GM04503 (cell line): ENCODE data around the gene CLASP1.
"Not testable (repeated sequence)": the region's sequence is repeated elsewhere in the genome, so short reads cannot be mapped to it uniquely, and the experiment has no call there.

ENCODE experiments used
- DNase-seq: peaks from one replicate; pipeline ENCODE4 v3.0.0-alpha.2; 2012; ENCODE audit warnings: low read depth

CLASP1 gene

DNA sequence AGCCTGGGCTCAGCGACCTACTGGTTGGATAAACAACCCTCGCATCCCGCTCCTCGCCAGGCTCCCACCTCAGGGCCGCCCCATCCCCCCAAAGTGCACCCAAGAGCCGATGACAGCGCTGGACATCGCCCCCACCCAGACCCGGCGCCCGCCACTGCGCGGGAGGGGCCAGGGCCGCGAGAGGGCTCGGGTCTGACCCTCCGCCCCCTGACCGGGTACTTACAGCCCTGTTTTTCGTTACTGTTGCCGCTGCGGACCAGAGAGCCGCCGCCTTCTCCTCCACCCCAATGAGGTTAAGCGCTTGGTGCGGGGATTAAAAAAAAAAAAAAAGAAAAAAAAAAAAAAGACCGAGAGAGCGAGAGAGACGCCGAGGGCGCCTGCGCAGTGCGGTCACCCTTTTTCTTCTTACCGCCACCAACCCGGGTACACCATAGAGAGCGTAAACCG is at the start of gene CLASP1:
Gene CLASP1 (minus strand): TSS at position 314 of the 447 bp plus-strand sequence. CDS start 43,567 bp downstream, outside the sequence.
- no peak for DNase-seq

DNA sequence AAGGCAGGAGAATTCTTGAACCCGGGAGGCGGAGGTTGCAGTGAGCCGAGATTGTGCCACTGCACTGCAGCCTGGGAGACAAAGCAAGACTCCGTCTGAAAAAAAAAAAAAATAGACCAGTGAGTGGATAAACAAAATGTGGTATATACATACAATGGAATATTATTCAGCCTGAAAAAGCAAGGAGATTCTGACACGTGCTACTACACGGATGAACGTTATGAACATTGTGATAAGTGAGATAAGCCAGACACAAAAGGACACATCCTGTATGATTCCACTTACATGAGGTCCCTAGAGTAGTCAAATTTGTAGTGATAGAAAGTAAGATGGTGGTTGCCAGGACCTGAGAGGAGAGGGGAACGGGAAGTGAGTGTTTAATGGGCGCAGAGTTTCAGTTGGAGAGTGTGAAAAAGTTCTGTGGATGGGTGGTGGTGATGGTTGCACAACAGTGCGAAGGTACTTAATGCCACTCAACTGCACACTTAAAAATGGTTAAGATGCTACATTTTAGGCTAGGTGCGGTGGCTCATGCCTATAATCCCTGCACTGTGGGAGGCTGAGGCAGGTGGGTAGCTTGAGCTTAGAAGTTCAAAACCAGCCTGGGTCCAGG is 49.2 kb upstream of the CLASP1 start:
- no peak for DNase-seq

DNA sequence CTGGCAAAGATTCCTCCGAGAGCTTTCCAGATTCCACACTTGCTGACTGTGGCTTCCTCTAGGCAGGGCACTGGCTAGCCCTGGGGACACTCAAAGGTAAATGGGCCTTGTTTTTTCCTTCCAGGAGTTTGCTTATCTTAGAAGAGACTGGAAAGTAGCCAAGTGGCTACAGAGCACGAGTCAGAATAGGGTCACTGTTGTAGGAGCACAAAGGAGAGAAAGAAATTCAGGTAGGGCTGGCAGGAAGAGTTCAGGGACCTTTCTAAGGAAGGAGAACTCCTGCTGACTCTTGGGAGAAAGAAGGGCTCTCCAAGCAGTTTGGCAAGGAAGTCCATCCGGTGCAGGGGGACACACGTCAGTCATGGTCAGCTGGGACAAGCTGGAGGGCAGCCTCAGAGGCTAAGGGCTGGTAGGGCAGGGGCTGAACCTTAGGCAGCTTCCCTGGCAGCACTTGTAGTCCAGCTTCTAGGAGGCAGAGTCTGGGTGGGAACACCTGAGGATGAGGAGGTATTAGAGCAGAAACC is 47.9 kb upstream of the CLASP1 start:
- no peak for DNase-seq

DNA sequence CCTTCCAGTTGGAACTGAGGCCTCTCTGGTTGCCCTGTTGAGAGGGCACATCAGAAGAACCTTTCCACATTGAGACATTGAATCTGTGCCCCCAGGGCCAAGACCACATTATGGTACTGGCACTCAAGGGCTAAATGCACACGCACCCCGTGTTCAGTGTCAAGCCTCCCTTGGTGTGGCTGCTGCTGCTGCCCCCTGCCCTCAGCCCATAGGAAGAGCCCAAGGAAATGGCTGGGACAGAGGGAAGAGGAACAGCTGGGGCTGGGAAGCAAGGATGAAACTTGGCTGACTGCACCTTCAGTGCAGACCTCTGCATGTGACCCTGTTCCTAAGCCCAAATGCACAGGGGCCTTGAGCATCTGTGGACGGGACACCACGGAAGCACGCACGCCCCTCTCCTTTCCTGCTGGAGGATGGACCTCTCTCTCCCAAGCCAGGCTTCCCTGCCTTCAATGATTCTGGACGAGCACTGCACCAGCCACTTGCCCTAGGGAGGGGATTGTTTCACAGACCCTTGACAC is 47.2 kb upstream of the CLASP1 start:
- no peak for DNase-seq

DNA sequence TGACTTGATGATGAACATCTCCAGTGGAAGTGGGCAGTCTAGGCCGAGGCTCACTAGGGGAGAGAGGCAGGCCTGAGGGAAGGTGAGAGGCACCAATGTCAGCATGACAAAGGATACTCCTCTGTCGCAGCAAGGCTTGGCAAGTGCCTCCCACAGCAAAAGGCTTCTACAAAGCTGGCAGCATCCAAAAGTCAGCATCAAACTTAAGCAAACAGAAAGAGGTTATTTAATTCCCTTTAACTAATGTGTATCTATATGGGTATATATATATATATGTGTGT is 45.8 kb upstream of the CLASP1 start:
- no peak for DNase-seq

DNA sequence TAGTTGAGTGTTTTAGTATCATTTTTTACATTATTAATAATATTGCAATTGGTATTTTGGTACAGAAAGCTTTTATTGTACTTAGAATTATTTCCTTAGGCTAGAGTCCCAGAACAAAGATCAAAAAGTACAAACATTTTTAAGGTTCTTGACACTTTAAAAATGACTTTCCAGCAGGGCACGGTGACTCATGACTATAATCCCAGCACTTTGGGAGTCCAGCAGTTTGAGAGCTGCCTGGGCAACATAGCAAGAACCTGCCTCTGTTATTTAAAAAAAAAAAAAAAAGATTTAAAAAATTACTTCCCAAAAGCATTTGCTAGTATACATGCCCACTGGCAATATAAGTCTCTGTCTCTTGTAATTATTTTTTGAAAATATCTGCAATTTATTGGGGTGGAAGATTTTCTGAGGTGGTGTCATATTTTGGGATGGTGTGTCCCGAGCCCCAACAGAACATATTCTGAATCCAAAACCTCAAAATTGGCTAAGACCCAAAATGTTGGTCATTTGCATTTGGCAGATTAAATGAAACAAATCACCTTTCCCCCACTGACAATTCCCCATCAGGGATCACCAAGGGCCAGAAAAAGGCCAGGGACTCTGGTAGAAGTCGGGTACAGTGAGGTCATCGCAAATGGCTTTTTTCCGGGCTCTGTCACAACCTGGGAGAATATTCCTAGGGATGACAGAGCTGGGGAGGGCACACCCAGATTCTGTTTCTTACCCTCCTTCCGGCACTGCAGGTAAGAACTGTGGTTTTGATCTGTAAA is 45.3 kb upstream of the CLASP1 start:
- DNase-seq: no peak

DNA sequence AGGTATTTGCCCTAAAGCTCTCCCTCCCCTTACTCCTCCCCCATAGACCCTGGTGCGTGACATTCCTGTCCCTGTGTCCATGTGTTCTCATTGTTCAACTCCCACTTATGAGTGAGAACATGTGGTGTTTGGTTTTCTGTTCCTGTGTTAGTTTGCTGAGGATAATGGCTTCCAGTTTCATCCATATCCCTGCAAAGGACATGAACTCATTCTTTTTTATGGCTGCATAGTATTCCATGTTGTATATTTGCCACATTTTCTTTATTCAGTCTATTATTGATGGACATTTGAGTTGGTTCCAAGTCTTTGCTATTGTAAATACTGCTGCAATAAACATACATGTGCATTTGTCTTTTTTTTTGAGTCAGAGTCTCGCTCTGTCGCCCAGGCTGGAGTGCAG is 41.3 kb upstream of the CLASP1 start:
- DNase-seq: not testable (repeated sequence)

DNA sequence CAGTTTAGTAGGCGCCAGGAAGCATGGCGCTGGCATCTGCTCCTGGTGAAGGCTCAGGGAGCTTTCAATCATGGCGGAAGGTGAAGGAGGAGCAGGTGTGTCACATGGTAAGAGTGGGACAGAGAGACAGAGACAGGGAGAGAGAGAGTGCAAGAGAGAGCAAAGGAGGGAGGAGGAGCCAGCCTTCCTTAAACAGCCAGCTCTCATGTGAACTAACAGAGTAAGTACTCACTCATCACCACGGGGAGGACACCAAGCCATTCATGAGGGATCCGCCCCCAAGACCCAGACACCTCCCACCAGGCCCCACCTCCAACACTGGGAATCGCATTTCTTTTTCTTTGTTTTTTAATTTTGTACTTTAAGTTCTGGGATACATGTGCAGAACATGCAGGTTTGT is 40.8 kb upstream of the CLASP1 start:
- DNase-seq: no peak

DNA sequence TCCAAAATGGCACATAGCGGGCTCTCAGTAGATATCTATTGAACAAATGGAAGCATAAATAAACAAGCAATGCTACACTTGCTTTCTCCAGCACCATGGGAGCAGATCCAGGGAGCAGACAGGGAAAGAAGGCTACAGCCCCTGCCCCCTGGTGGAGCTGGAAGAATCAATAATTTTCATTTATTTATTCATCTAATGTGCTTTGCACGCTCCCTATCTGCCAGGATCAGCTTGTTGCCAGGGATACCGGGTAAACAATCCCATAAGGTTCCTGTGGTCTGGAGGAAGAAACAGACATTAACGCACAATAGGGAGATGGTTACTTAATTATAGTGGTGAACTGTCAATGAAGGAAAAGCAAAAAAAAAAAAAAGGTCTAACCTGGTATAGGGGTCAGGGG is 40.1 kb upstream of the CLASP1 start:
- DNase-seq: no peak

DNA sequence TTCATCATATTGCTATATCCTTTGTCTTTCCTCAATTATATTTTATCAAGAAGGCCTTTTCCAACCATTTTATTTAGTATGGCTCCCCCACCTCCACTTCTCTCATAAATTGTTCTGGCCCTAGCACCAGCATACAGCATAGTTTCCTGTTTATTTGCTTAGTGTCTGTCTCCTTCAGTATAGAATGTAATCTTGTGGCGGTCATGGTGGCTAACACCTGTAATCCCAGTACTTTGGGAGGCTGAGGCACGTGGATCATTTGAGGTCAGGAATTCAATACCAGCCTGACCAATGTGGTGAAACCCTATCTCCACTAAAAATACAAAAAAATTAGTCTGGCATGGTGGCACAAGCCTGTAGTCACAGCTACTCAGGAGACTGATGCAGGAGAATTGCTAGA is 39.6 kb upstream of the CLASP1 start:
- no peak for DNase-seq

GRCh38 chr2:121686902-121687301 is 37.6 kb upstream of the CLASP1 start:
- DNase-seq: no peak

- no peak for DNase-seq
Measured at GRCh38 chr2:121686218-121686617, 37.0 kb upstream of the CLASP1 start.

- no peak for DNase-seq
Measured at GRCh38 chr2:121682396-121683298, 33.4 kb upstream of the CLASP1 start.

GRCh38 chr2:121677855-121678254 is 28.6 kb upstream of the CLASP1 start:
- DNase-seq: no peak

- not testable (repeated sequence) for DNase-seq
Measured at GRCh38 chr2:121671621-121672020, 22.4 kb upstream of the CLASP1 start.

- no peak for DNase-seq
Measured at GRCh38 chr2:121670181-121670580, 20.9 kb upstream of the CLASP1 start.

- no peak for DNase-seq
Measured at GRCh38 chr2:121667618-121668017, 18.4 kb upstream of the CLASP1 start.

- no peak for DNase-seq
Measured at GRCh38 chr2:121666042-121666441, 16.8 kb upstream of the CLASP1 start.

GRCh38 chr2:121665504-121665903 is 16.2 kb upstream of the CLASP1 start:
- DNase-seq: no peak

DNA sequence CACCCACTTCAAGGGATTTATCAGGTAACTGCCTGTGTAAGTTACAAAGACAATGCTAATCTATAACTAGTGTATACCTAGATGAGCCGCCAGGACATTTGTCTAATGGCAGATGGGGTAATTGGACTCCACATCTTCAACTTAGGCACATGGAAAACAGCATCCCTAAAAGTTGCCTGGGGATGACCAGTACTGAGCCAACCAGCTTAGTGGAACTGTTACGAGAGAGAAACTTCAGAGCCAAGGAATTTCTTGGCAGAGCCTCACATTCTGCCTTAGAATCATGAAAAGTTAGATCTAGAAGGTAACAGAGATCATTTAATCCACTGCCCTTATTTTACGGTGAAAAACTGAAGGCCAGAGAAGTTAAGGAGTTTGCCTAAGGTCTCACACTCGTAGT is 15.5 kb upstream of the CLASP1 start:
- DNase-seq: no peak

DNA sequence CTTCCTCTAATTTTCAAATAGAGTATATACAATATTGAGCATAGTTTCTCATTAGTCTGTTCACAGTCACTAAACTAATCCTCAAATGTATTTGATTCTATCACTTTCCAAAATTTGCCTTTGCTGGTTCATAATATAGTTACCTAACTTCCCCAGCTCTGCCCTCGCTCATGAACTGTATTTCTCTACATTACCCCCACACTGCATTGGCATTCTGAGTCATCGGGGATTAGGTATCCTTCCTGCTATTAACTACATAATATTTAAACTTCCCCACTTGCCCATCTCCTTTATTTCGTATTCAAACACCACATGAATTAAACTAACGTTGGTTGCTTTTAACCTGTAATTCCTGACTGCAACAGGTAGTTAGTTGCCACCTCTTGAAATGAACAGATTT is 14.8 kb upstream of the CLASP1 start:
- no peak for DNase-seq

GRCh38 chr2:121663434-121663833 is 14.2 kb upstream of the CLASP1 start:
- no peak for DNase-seq
